ENCODE data around the gene KCNB1. TPM values are rescaled to one million over a fixed set of nuclear protein-coding genes. Genes with fewer than 3 reads are reported as not detected.

KCNB1 gene
- total RNA-seq, 5 donors from 2014 or later (not counting 1 experiment from before 2014, with no cell fraction given), result 0.03 to 0.13 (median 0.12) TPM; not detected in 1

DNA sequence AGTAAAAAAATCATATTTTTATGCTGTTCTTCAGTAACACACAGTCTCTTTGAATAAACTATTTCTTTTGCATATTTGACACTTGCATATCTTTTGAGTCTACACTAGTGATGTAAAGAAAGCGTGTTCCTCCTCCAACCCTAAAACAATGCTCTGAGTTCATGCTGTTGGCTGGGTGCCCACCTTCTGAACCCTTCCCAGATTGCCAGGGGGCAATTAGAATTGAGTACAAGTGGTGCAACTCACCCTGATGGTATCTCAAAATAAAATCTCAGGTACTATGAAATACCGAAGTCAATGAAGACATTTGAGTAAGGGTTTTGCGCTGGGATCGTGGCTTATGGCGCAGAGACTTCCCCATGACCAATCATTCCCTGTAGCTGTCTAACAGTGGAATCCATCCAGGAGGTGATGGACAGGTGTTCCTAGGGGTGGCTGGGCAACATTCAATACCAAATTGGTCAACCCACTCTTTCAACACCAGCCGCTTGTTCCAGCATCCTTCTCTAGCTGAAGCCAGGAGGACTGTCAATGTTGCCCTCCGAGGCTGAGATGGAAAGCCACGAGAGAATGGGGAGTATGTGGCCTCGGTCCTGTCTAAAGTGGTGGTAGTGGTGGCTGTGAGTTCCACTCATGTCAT, 110.3 kb downstream of the KCNB1 start:
- H3K27ac Mint-ChIP-seq, result no peak overlapping the region
- H3K27me3 Mint-ChIP-seq, result peaks cover 23 to 25% of the 10 kb centered on the region in 2 donors
- no peak for ATAC-seq (replicated peaks in 1 of 4)
- H3K9me3 ChIP-seq, result no peaks in the 10 kb centered on the region
- H3K36me3 ChIP-seq (ENCODE audit: control insufficient read depth in 2 of 2, extremely low read depth in 1 of 2, insufficient read depth in 1 of 2, low read length in 1 of 2), result no peaks in the 10 kb centered on the region
- H3K4me3 ChIP-seq (ENCODE audit: control insufficient read depth in 1 of 2, extremely low read depth in 1 of 2, low read length in 1 of 2), result no peak overlapping the region
- H3K9me3 Mint-ChIP-seq, result peaks cover 0 to 5% (median 0%) of the 10 kb centered on the region in 3 donors
- no peak overlapping the region for H3K4me3 Mint-ChIP-seq
- DNase-seq, result no peak
- no peaks in the 10 kb centered on the region for H3K4me1 ChIP-seq (ENCODE audit: control insufficient read depth in 1 of 2, extremely low read depth in 1 of 2, insufficient read depth in 2 of 2, low read length in 2 of 2)
- H3K36me3 Mint-ChIP-seq, result no peaks in the 10 kb centered on the region
- ChIA-PET CTCF (no interaction called here), POLR2A (no interaction called here)
- no peaks in the 10 kb centered on the region for H3K4me1 Mint-ChIP-seq
- H3K27me3 ChIP-seq (replicated peaks in 1 of 2; ENCODE audit: control insufficient read depth in 2 of 2, extremely low read depth in 1 of 2, insufficient read depth in 2 of 2, low read length in 1 of 2), result peaks cover 0 to 28% of the 10 kb centered on the region in 2 experiments
- no peak overlapping the region for H3K27ac ChIP-seq (ENCODE audit: low read length)
- 84% methylated on average over 3 of the region's 9 CpGs for WGBS (ENCODE audit: insufficient coverage)

GRCh38 chr20:49368596-49368995, 113.9 kb downstream of the KCNB1 start:
- no CpG with 5 or more reads among the region's 5 CpGs for whole genome bisulfite sequencing (ENCODE audit: insufficient coverage)
- H3K27ac Mint-ChIP-seq, result no peak overlapping the region
- CTCF ChIA-PET, result interaction anchor here in 1 of 2 donors (0.6 kb wide), 1 partner anchor 10 kb away, joined by 3 read pairs; no protein-coding TSS in a partner anchor
- no peaks in the 10 kb centered on the region for H3K9me3 Mint-ChIP-seq
- peaks cover 0 to 25% of the 10 kb centered on the region in 2 experiments for H3K27me3 ChIP-seq (replicated peaks in 1 of 2; ENCODE audit: control insufficient read depth in 2 of 2, extremely low read depth in 1 of 2, insufficient read depth in 2 of 2, low read length in 1 of 2)
- H3K4me3 ChIP-seq (ENCODE audit: control insufficient read depth in 1 of 2, extremely low read depth in 1 of 2, low read length in 1 of 2), result no peak overlapping the region
- ATAC-seq (replicated peaks in 1 of 4) (no peak), DNase-seq (no peak)
- no peaks in the 10 kb centered on the region for H3K4me1 Mint-ChIP-seq
- no peak overlapping the region for H3K27ac ChIP-seq (ENCODE audit: low read length)
- no peak overlapping the region for H3K4me3 Mint-ChIP-seq
- H3K9me3 ChIP-seq, result no peaks in the 10 kb centered on the region
- peaks cover 12 to 20% of the 10 kb centered on the region in 2 donors for H3K27me3 Mint-ChIP-seq
- no peaks in the 10 kb centered on the region for H3K36me3 Mint-ChIP-seq
- H3K36me3 ChIP-seq (ENCODE audit: control insufficient read depth in 2 of 2, extremely low read depth in 1 of 2, insufficient read depth in 1 of 2, low read length in 1 of 2), result no peaks in the 10 kb centered on the region
- POLR2A ChIA-PET, result interaction anchor here in 1 of 2 donors (0.5 kb wide), 1 partner anchor 23 kb away, joined by 4 read pairs; no protein-coding TSS in a partner anchor
- H3K4me1 ChIP-seq (ENCODE audit: control insufficient read depth in 1 of 2, extremely low read depth in 1 of 2, insufficient read depth in 2 of 2, low read length in 2 of 2), result no peaks in the 10 kb centered on the region

GRCh38 chr20:49367113-49367512, 115.4 kb downstream of the KCNB1 start:
- H3K27ac Mint-ChIP-seq, result no peak overlapping the region
- Histone ChIP-seq H3K27ac (ENCODE audit: low read length) (no peak overlapping the region), H3K4me3 (ENCODE audit: control insufficient read depth in 1 of 2, extremely low read depth in 1 of 2, low read length in 1 of 2) (no peak overlapping the region), H3K4me1 (ENCODE audit: control insufficient read depth in 1 of 2, extremely low read depth in 1 of 2, insufficient read depth in 2 of 2, low read length in 2 of 2) (no peaks in the 10 kb centered on the region), H3K27me3 (replicated peaks in 1 of 2; ENCODE audit: control insufficient read depth in 2 of 2, extremely low read depth in 1 of 2, insufficient read depth in 2 of 2, low read length in 1 of 2) (peaks cover 0 to 18% of the 10 kb centered on the region in 2 experiments), H3K36me3 (ENCODE audit: control insufficient read depth in 2 of 2, extremely low read depth in 1 of 2, insufficient read depth in 1 of 2, low read length in 1 of 2) (no peaks in the 10 kb centered on the region), H3K9me3 (no peaks in the 10 kb centered on the region)
- H3K9me3 Mint-ChIP-seq, result no peaks in the 10 kb centered on the region
- H3K27me3 Mint-ChIP-seq, result peaks cover 11 to 20% of the 10 kb centered on the region in 2 donors
- POLR2A ChIA-PET, result no interaction called here
- H3K4me1 Mint-ChIP-seq, result no peaks in the 10 kb centered on the region
- H3K4me3 Mint-ChIP-seq, result no peak overlapping the region
- ATAC-seq (replicated peaks in 1 of 4) (no peak), DNase-seq (no peak)
- H3K36me3 Mint-ChIP-seq, result no peaks in the 10 kb centered on the region
- CTCF ChIA-PET, result no interaction called here
- 61% methylated on average over 2 of the region's 5 CpGs for WGBS (ENCODE audit: insufficient coverage)

DNA sequence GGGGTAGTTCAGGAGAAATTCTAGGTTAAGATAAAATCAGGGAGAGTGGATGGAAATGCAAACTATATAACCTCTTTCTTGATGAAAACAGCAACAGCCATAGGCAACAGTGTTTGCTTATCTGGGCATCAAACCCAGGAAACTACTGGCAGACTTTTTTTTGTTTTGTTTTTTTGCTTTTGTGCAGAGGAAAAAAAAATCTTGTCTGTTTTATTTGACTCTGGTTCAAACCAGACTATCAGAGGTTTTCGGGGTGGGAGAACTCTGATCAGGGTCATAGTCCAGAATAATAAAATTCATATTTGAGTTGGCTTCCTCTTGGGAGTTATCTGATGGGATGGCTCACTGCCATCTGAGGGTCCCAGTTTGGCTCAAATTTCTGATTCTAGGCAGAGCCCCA, 115.8 kb downstream of the KCNB1 start:
- no peaks in the 10 kb centered on the region for H3K36me3 Mint-ChIP-seq
- no peaks in the 10 kb centered on the region for H3K4me1 Mint-ChIP-seq
- no peaks in the 10 kb centered on the region for H3K36me3 ChIP-seq (ENCODE audit: control insufficient read depth in 2 of 2, extremely low read depth in 1 of 2, insufficient read depth in 1 of 2, low read length in 1 of 2)
- ChIA-PET CTCF (no interaction called here), POLR2A (no interaction called here)
- peaks cover 11 to 20% of the 10 kb centered on the region in 2 donors for H3K27me3 Mint-ChIP-seq
- H3K27ac Mint-ChIP-seq, result no peak overlapping the region
- no peak overlapping the region for H3K4me3 ChIP-seq (ENCODE audit: control insufficient read depth in 1 of 2, extremely low read depth in 1 of 2, low read length in 1 of 2)
- no peak overlapping the region for H3K27ac ChIP-seq (ENCODE audit: low read length)
- H3K4me1 ChIP-seq (ENCODE audit: control insufficient read depth in 1 of 2, extremely low read depth in 1 of 2, insufficient read depth in 2 of 2, low read length in 2 of 2), result no peaks in the 10 kb centered on the region
- ATAC-seq (replicated peaks in 1 of 4) (no peak), DNase-seq (no peak)
- WGBS (ENCODE audit: insufficient coverage), result no CpG with 5 or more reads among the region's 1 CpG
- no peaks in the 10 kb centered on the region for H3K9me3 ChIP-seq
- H3K9me3 Mint-ChIP-seq, result no peaks in the 10 kb centered on the region
- H3K4me3 Mint-ChIP-seq, result no peak overlapping the region
- peaks cover 0 to 18% of the 10 kb centered on the region in 2 experiments for H3K27me3 ChIP-seq (replicated peaks in 1 of 2; ENCODE audit: control insufficient read depth in 2 of 2, extremely low read depth in 1 of 2, insufficient read depth in 2 of 2, low read length in 1 of 2)

- no peak overlapping the region for H3K4me3 Mint-ChIP-seq
- Histone ChIP-seq H3K27me3 (replicated peaks in 1 of 2; ENCODE audit: control insufficient read depth in 2 of 2, extremely low read depth in 1 of 2, insufficient read depth in 2 of 2, low read length in 1 of 2) (peaks cover 0 to 21% of the 10 kb centered on the region in 2 experiments), H3K9me3 (no peaks in the 10 kb centered on the region), H3K36me3 (ENCODE audit: control insufficient read depth in 2 of 2, extremely low read depth in 1 of 2, insufficient read depth in 1 of 2, low read length in 1 of 2) (no peaks in the 10 kb centered on the region), H3K4me3 (ENCODE audit: control insufficient read depth in 1 of 2, extremely low read depth in 1 of 2, low read length in 1 of 2) (no peak overlapping the region), H3K4me1 (ENCODE audit: control insufficient read depth in 1 of 2, extremely low read depth in 1 of 2, insufficient read depth in 2 of 2, low read length in 2 of 2) (no peaks in the 10 kb centered on the region), H3K27ac (ENCODE audit: low read length) (no peak overlapping the region)
- CTCF ChIA-PET, result interaction anchor here in 1 of 2 donors (0.7 kb wide), 1 partner anchor 247 kb away, joined by 3 read pairs; no protein-coding TSS in a partner anchor
- H3K27ac Mint-ChIP-seq, result no peak overlapping the region
- peaks cover 7 to 16% of the 10 kb centered on the region in 2 donors for H3K27me3 Mint-ChIP-seq
- ATAC-seq (replicated peaks in 1 of 4), result no peak
- no peaks in the 10 kb centered on the region for H3K36me3 Mint-ChIP-seq
- WGBS (ENCODE audit: insufficient coverage), result no CpG with 5 or more reads among the region's 4 CpGs
- POLR2A ChIA-PET, result interaction anchor here in 1 of 2 donors (0.5 kb wide), 1 partner anchor 18 kb away, joined by 3 read pairs; no protein-coding TSS in a partner anchor
- DNase-seq, result no peak
- H3K9me3 Mint-ChIP-seq, result no peaks in the 10 kb centered on the region
- H3K4me1 Mint-ChIP-seq, result no peaks in the 10 kb centered on the region
These were observed 120.4 kb downstream of the KCNB1 start for GRCh38 chr20:49361862-49362660.

- H3K9me3 Mint-ChIP-seq, result no peaks in the 10 kb centered on the region
- Histone ChIP-seq H3K27me3 (replicated peaks in 1 of 2; ENCODE audit: control insufficient read depth in 2 of 2, extremely low read depth in 1 of 2, insufficient read depth in 2 of 2, low read length in 1 of 2) (peaks cover 0 to 14% of the 10 kb centered on the region in 2 experiments), H3K9me3 (no peaks in the 10 kb centered on the region), H3K36me3 (ENCODE audit: control insufficient read depth in 2 of 2, extremely low read depth in 1 of 2, insufficient read depth in 1 of 2, low read length in 1 of 2) (no peaks in the 10 kb centered on the region), H3K27ac (ENCODE audit: low read length) (no peak overlapping the region), H3K4me3 (ENCODE audit: control insufficient read depth in 1 of 2, extremely low read depth in 1 of 2, low read length in 1 of 2) (no peak overlapping the region), H3K4me1 (ENCODE audit: control insufficient read depth in 1 of 2, extremely low read depth in 1 of 2, insufficient read depth in 2 of 2, low read length in 2 of 2) (no peaks in the 10 kb centered on the region)
- H3K27me3 Mint-ChIP-seq, result peaks cover 9 to 13% of the 10 kb centered on the region in 2 donors
- H3K4me1 Mint-ChIP-seq, result no peaks in the 10 kb centered on the region
- WGBS (ENCODE audit: insufficient coverage), result 70% methylated on average over 3 of the region's 6 CpGs
- no peak overlapping the region for H3K4me3 Mint-ChIP-seq
- DNase-seq (no peak), ATAC-seq (replicated peaks in 1 of 4) (no peak)
- no peak overlapping the region for H3K27ac Mint-ChIP-seq
- CTCF ChIA-PET, result interaction anchor here in 1 of 2 donors (0.9 kb wide), 1 partner anchor 21 kb away, joined by 3 read pairs; no protein-coding TSS in a partner anchor
- POLR2A ChIA-PET, result interaction anchor here in 1 of 2 donors (0.6 kb wide), 1 partner anchor 9 kb away, joined by 3 read pairs; no protein-coding TSS in a partner anchor
- no peaks in the 10 kb centered on the region for H3K36me3 Mint-ChIP-seq
These were observed 122.1 kb downstream of the KCNB1 start for GRCh38 chr20:49360242-49360968.
